Hepatocyte (in vitro differentiated cells): ENCODE results near the gene KCNMA1. TPM values are rescaled to one million over a fixed set of nuclear protein-coding genes. Genes with fewer than 3 reads are reported as not detected.
A peak's percentile ranks its signal among the peaks of the same experiment; 100 is the strongest.

Source experiments
- DNase-seq: peaks from one replicate; pipeline ENCODE4 v3.0.0-alpha.2; 2016; ENCODE audit warnings: low spot score
- H2AFZ ChIP-seq: fragments of 200-600 bp; sonication (generic); 2 replicates; pipeline ENCODE4 v1.6.0; 2016; ENCODE audit warnings: antibody characterized with exemption, mild to moderate bottlenecking
- H3K27ac ChIP-seq: fragments of 200-600 bp; sonication (generic); 2 replicates; pipeline ENCODE4 v1.5.1; 2016; ENCODE audit warnings: mild to moderate bottlenecking
- H3K27me3 ChIP-seq: fragments of 200-600 bp; sonication (generic); 2 replicates; pipeline ENCODE4 v1.6.1; 2016
- H3K36me3 ChIP-seq: fragments of 200-600 bp; sonication (generic); replicated peaks from 2 replicates; pipeline ENCODE4 v1.5.1; 2016; ENCODE audit warnings: low read depth; ENCODE audit not compliant: insufficient read depth
- H3K4me1 ChIP-seq: fragments of 200-600 bp; sonication (generic); 2 replicates; pipeline ENCODE4 v1.5.1; 2016; ENCODE audit warnings: mild to moderate bottlenecking, moderate library complexity; ENCODE audit not compliant: insufficient read depth
- H3K4me2 ChIP-seq: fragments of 200-600 bp; sonication (generic); 2 replicates; pipeline ENCODE4 v1.6.0; 2016
- H3K4me3 ChIP-seq: fragments of 200-600 bp; sonication (generic); 2 replicates; pipeline ENCODE4 v1.5.1; 2016; ENCODE audit warnings: mild to moderate bottlenecking
- H3K79me2 ChIP-seq: fragments of 200-600 bp; sonication (generic); 2 replicates; pipeline ENCODE4 v1.6.0; 2017; ENCODE audit warnings: mild to moderate bottlenecking
- H3K9me2 ChIP-seq: fragments of 200-600 bp; sonication (generic); replicated peaks from 2 replicates; pipeline ENCODE4 v1.6.0; 2017; ENCODE audit warnings: mild to moderate bottlenecking; ENCODE audit not compliant: insufficient read depth
- H3K9me3 ChIP-seq: fragments of 200-600 bp; sonication (generic); 2 replicates; pipeline ENCODE4 v1.5.1; 2016; ENCODE audit warnings: low read depth, mild to moderate bottlenecking
- H4K20me1 ChIP-seq: fragments of 200-600 bp; sonication (generic); 2 replicates; pipeline ENCODE4 v1.6.0; 2016; ENCODE audit warnings: mild to moderate bottlenecking; ENCODE audit not compliant: insufficient read depth, poor library complexity, severe bottlenecking
- EZH2 ChIP-seq: fragments of 200-600 bp; sonication (generic); IDR thresholded peaks from 2 replicates; pipeline ENCODE4 v1.6.1; 2016; ENCODE audit warnings: antibody characterized with exemption, mild to moderate bottlenecking, borderline replicate concordance
- EZH2phosphoT487 ChIP-seq: fragments of 200-600 bp; sonication (generic); IDR thresholded peaks from one replicate; pipeline ENCODE4 v1.6.1; 2018; ENCODE audit warnings: antibody characterized with exemption, mild to moderate bottlenecking, low read depth, moderate library complexity; ENCODE audit not compliant: unreplicated experiment, severe bottlenecking
- WGBS: methylation state at CpG from one replicate; pipeline ENCODE4 v1.1.6; 2016; ENCODE audit warnings: low lambda C conversion rate; ENCODE audit errors: missing lambda C conversion rate; 5-methylcytosine and 5-hydroxymethylcytosine counted together
- polyA plus RNA-seq: library from polyadenylated mRNA; unstranded; fragments of >200 nt; fragmentation: Nextera tagmentation; extraction: Ambion mirVana; gene quantifications from 2 replicates; pipeline ENCODE4 v1.2.1, GENCODE V29; 2016
- total RNA-seq: library from RNA; depleted of rRNA; stranded (reverse); fragments of >200 nt; gene quantifications from 2 replicates; pipeline ENCODE4 v1.2.3, GENCODE V29; 2014
- TF ChIP-seq, protein P1 (sequence below): fragments of 200-600 bp; sonication (generic); IDR thresholded peaks from 2 replicates; pipeline ENCODE4 v1.5.1; 2016; ENCODE audit warnings: antibody characterized with exemption, mild to moderate bottlenecking; ENCODE audit not compliant: poor library complexity

KCNMA1 gene
- total and polyA plus RNA-seq, 2 experiments from 2014 or later, result 42.6 to 73.3 TPM

DNA sequence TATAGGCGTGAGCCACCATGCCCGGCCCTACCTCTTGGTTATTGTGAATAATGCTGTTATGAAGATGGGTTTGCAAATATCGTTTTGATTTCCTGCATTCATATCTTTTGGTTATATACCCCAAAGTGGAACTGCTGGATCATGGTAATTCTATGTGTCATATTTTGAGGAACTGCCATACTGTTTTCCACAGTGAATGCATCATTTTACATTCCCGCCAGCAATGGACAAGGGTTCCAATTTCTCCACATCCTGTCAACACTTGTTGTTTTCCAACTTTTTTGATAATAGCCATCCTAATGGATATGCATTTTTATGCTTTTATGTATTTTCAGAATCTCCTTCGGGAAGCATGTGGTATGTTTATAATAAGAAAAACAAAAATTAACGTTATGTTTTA is 128.2 kb downstream of the KCNMA1 start:
- H3K9me3 ChIP-seq, result no peaks in the 10 kb centered on the region
- H3K4me2 ChIP-seq, result no peak overlapping the region
- H3K79me2 ChIP-seq, result no peaks in the 10 kb centered on the region
- H3K36me3 ChIP-seq, result no peaks in the 10 kb centered on the region
- H3K4me3 ChIP-seq, result no peak overlapping the region
- H3K27me3 ChIP-seq, result no peaks in the 10 kb centered on the region
- no peaks in the 10 kb centered on the region for H3K9me2 ChIP-seq
- TF ChIP-seq EZH2phosphoT487, result no peak
- TF ChIP-seq EZH2, result no peak
- TF ChIP-seq, protein P1, sequence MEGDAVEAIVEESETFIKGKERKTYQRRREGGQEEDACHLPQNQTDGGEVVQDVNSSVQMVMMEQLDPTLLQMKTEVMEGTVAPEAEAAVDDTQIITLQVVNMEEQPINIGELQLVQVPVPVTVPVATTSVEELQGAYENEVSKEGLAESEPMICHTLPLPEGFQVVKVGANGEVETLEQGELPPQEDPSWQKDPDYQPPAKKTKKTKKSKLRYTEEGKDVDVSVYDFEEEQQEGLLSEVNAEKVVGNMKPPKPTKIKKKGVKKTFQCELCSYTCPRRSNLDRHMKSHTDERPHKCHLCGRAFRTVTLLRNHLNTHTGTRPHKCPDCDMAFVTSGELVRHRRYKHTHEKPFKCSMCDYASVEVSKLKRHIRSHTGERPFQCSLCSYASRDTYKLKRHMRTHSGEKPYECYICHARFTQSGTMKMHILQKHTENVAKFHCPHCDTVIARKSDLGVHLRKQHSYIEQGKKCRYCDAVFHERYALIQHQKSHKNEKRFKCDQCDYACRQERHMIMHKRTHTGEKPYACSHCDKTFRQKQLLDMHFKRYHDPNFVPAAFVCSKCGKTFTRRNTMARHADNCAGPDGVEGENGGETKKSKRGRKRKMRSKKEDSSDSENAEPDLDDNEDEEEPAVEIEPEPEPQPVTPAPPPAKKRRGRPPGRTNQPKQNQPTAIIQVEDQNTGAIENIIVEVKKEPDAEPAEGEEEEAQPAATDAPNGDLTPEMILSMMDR, result no peak
- no peak overlapping the region for H3K27ac ChIP-seq
- DNase-seq, result no peak
- no peaks in the 10 kb centered on the region for H4K20me1 ChIP-seq
- H2AFZ ChIP-seq, result no peak overlapping the region
- peaks cover 55% of the 10 kb centered on the region for H3K4me1 ChIP-seq
- WGBS, result 95% methylated on average over 6 of the region's 6 CpGs

DNA sequence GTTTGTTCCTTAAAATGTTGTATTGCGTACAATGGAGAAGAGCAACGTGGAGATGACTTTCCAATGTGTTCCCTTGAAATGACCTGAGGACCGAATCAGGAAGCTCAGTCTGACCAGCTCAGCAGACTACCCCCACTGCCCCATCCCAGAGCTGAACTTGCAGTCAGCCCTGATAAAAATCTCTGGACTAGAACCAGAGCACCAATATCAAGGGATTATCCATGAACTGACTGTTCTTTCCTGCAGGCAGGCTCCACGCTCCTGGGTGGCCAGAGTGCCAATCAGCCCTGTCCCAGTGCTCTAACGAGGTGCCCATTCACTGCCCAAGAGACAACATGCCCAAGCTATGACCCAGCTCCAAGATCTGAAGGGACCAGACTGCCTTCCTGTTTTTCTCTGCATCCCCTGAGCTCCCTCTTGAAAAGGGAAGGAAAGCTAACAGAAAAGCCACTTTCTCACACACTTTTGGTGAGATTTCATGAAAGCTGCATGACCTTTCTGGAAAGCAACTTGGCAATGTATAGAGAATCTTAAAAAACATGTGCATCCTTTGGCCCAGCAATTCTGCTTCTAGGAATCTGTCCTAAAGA is 130.2 kb downstream of the KCNMA1 start:
- Histone ChIP-seq H2AFZ (no peak overlapping the region), H3K4me1 (peaks cover 37% of the 10 kb centered on the region), H3K27me3 (no peaks in the 10 kb centered on the region), H3K4me2 (peak overlapping the region; percentile 24), H3K79me2 (no peaks in the 10 kb centered on the region), H3K4me3 (no peak overlapping the region), H3K9me2 (no peaks in the 10 kb centered on the region), H3K36me3 (no peaks in the 10 kb centered on the region), H3K27ac (no peak overlapping the region), H3K9me3 (no peaks in the 10 kb centered on the region), H4K20me1 (no peaks in the 10 kb centered on the region)
- TF ChIP-seq, protein P1, result no peak
- no peak for DNase-seq
- WGBS, result 60% methylated on average over 5 of the region's 5 CpGs

DNA sequence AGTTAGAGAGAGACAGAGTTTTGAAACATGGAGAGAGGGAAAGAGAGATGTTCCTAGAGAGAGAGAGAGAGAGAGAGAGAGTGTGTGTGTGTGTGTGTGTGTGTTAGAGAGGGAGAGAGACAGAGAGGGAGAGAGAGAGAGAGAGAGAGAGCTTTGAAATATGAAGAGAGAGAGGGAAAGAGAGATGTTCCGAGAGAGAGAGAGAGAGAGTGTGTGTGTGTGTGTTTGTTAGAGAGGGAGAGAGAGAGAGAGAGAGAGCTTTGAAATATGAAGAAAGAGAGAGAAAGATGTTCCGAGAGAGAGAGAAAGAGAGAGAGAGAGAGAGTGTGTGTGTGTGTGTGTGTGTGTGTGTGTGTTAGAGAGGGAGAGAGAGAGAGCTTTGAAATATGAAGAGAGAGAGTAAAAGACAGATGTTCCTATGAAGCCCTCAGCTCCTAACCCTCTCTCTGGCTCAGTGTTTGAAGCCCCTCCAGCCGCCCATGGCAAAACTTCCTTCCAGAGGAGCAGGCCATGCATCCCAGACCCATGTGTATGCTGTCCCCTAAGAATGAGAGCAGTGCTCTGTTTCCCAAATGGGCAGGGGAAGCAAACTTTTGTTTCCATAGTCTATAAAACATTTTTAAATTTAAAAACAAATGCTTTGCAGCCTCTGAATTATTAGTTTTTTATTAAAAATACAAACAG is 130.9 kb downstream of the KCNMA1 start:
- Histone ChIP-seq H4K20me1 (no peaks in the 10 kb centered on the region), H3K4me1 (peaks cover 34% of the 10 kb centered on the region), H3K9me2 (no peaks in the 10 kb centered on the region), H2AFZ (no peak overlapping the region), H3K27me3 (no peaks in the 10 kb centered on the region), H3K36me3 (no peaks in the 10 kb centered on the region), H3K9me3 (no peaks in the 10 kb centered on the region), H3K4me2 (no peak overlapping the region), H3K27ac (peak overlapping the region; percentile 46), H3K4me3 (no peak overlapping the region), H3K79me2 (no peaks in the 10 kb centered on the region)
- DNase-seq, result no peak
- 55% methylated on average over 1 of the region's 3 CpGs for WGBS
- TF ChIP-seq EZH2 (no peak), EZH2phosphoT487 (no peak)
- TF ChIP-seq, protein P1, result no peak
